GM23338 (cell line): ENCODE measurements around the gene AIF1L. TPM values are rescaled to one million over a fixed set of nuclear protein-coding genes. Genes with fewer than 3 reads are reported as not detected.

Source experiments
- ATAC-seq: fragments of 200-7000 bp; cut with Tn5 transposase; 3 replicates; pipeline ENCODE4 v1.9.1; 2020
- DNase-seq: peaks from one replicate; pipeline ENCODE4 v3.0.0-alpha.2; 2015; ENCODE audit warnings: low spot score
- H2AFZ ChIP-seq: fragments of 200-600 bp; sonication (generic); 2 replicates; pipeline ENCODE4 v1.8.0; 2016; ENCODE audit warnings: antibody characterized with exemption, mild to moderate bottlenecking, moderate library complexity
- H3F3A ChIP-seq: fragments of 200-600 bp; sonication (generic); replicated peaks from 2 replicates; pipeline ENCODE4 v1.8.0; 2017; ENCODE audit warnings: antibody characterized with exemption, mixed run types, low read depth
- H3K27ac ChIP-seq: fragments of 200-600 bp; sonication (generic); 2 replicates; pipeline ENCODE4 v1.6.1; 2016; ENCODE audit warnings: low read depth
- H3K27me3 ChIP-seq: fragments of 200-600 bp; sonication (generic); 2 replicates; pipeline ENCODE4 v1.8.0; 2016; ENCODE audit warnings: mild to moderate bottlenecking, mixed run types, moderate library complexity; ENCODE audit not compliant: insufficient read depth
- H3K36me3 ChIP-seq: fragments of 200-600 bp; sonication (generic); 2 replicates; pipeline ENCODE4 v1.8.0; 2016; ENCODE audit warnings: mild to moderate bottlenecking; ENCODE audit not compliant: insufficient read depth
- H3K4me1 ChIP-seq: fragments of 200-600 bp; sonication (generic); 2 replicates; pipeline ENCODE4 v1.8.0; 2016; ENCODE audit warnings: mild to moderate bottlenecking, moderate library complexity; ENCODE audit not compliant: insufficient read depth
- H3K4me2 ChIP-seq: fragments of 200-600 bp; sonication (generic); 2 replicates; pipeline ENCODE4 v1.7.1; 2017; ENCODE audit warnings: mixed run types
- H3K4me3 ChIP-seq: fragments of 200-600 bp; sonication (generic); 2 replicates; pipeline ENCODE4 v1.6.1; 2016; ENCODE audit warnings: mixed run types
- H3K79me2 ChIP-seq: fragments of 200-600 bp; sonication (generic); replicated peaks from 2 replicates; pipeline ENCODE4 v1.8.0; 2017; ENCODE audit warnings: mild to moderate bottlenecking; ENCODE audit not compliant: insufficient read depth
- H3K9me2 ChIP-seq: fragments of 200-600 bp; sonication (generic); 2 replicates; pipeline ENCODE4 v1.8.0; 2017; ENCODE audit not compliant: insufficient read depth
- H4K20me1 ChIP-seq: fragments of 200-600 bp; sonication (generic); replicated peaks from 2 replicates; pipeline ENCODE4 v1.8.0; 2017; ENCODE audit warnings: mild to moderate bottlenecking; ENCODE audit not compliant: insufficient read depth
- H3K27ac Mint-ChIP-seq: 2 replicates; pipeline ENCODE4 v1.8.0; 2020; ENCODE audit warnings: inconsistent platforms, mild to moderate bottlenecking, moderate library complexity, mixed read lengths
- H3K27me3 Mint-ChIP-seq: 3 replicates; pipeline ENCODE4 v1.8.0; 2022; ENCODE audit warnings: low read depth, mild to moderate bottlenecking, moderate library complexity, mixed read lengths, inconsistent platforms; ENCODE audit not compliant: insufficient read depth, poor library complexity
- H3K36me3 Mint-ChIP-seq: 3 replicates; pipeline ENCODE4 v1.8.0; 2021; ENCODE audit warnings: low read depth, mild to moderate bottlenecking, inconsistent platforms, moderate library complexity, mixed read lengths
- H3K4me1 Mint-ChIP-seq: 3 replicates; pipeline ENCODE4 v1.8.0; 2020; ENCODE audit warnings: mild to moderate bottlenecking, inconsistent platforms, mixed read lengths
- H3K4me3 Mint-ChIP-seq: 3 replicates; pipeline ENCODE4 v1.8.0; 2021; ENCODE audit warnings: moderate library complexity, mild to moderate bottlenecking, inconsistent platforms, mixed read lengths
- H3K9me3 Mint-ChIP-seq: 3 replicates; pipeline ENCODE4 v1.8.0; 2020; ENCODE audit warnings: moderate library complexity, mild to moderate bottlenecking, inconsistent platforms, mixed read lengths
- STAT1 ChIP-seq: IDR thresholded peaks from one replicate; pipeline ENCODE4 v1.6.1; 2016; ENCODE audit warnings: antibody characterized with exemption; ENCODE audit not compliant: unreplicated experiment
- polyA plus RNA-seq: library from polyadenylated mRNA; unstranded; fragments of >200 nt; fragmentation: Nextera tagmentation; extraction: Ambion mirVana; gene quantifications from 2 replicates; pipeline ENCODE4 v1.2.1, GENCODE V29; 2016
- total RNA-seq: library from RNA; depleted of rRNA; stranded (reverse); fragments of >200 nt; shearing (Covaris generic); gene quantifications from 2 replicates; pipeline ENCODE4 v1.2.3, GENCODE V29; 2014
- TF ChIP-seq, protein P1 (sequence below): fragments of 250-450 bp; sonication (Bioruptor Pico); IDR thresholded peaks from 2 replicates; pipeline ENCODE4 v1.5.0; 2020; ENCODE audit warnings: mild to moderate bottlenecking, moderate library complexity
- TF ChIP-seq, protein P2 (sequence below): IDR thresholded peaks from 2 replicates; pipeline ENCODE4 v1.6.1; 2016; ENCODE audit warnings: antibody characterized with exemption

Gene AIF1L
- total and polyA plus RNA-seq, 2 experiments from 2014 or later, result 76.4 to 87.8 TPM

DNA sequence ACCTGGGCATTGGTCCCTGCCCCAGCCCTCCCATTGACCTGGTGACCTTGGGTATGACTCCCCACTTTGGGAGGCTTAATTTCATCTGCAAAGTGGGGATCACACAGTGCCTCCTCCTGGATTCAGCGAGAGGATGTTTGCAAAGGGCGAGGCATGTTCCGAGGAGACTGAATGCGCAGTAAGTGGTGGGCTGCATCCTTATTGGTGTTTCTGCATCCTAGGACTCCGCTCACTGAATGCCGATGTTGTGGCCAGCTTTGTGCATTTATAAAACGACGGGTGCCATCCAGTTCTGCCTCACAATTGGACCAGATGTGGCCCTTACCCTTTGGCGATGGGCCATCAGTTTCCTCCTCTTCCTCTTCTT lies 23.5 kb upstream of the AIF1L start:
- Histone ChIP-seq H3K9me2 (no peaks in the 10 kb centered on the region), H3K79me2 (no peaks in the 10 kb centered on the region), H3K27ac (no peak overlapping the region), H2AFZ (no peak overlapping the region), H3K27me3 (no peaks in the 10 kb centered on the region), H3K4me3 (no peak overlapping the region), H3K4me1 (no peaks in the 10 kb centered on the region), H3K4me2 (no peak overlapping the region), H4K20me1 (peaks cover 6% of the 10 kb centered on the region; the same call in 1 of the 2 replicates), H3K36me3 (no peaks in the 10 kb centered on the region), H3F3A (no peaks in the 10 kb centered on the region)
- no peaks in the 10 kb centered on the region; the same call in 2 of the 3 replicates for H3K4me1 Mint-ChIP-seq
- TF ChIP-seq, protein P1, sequence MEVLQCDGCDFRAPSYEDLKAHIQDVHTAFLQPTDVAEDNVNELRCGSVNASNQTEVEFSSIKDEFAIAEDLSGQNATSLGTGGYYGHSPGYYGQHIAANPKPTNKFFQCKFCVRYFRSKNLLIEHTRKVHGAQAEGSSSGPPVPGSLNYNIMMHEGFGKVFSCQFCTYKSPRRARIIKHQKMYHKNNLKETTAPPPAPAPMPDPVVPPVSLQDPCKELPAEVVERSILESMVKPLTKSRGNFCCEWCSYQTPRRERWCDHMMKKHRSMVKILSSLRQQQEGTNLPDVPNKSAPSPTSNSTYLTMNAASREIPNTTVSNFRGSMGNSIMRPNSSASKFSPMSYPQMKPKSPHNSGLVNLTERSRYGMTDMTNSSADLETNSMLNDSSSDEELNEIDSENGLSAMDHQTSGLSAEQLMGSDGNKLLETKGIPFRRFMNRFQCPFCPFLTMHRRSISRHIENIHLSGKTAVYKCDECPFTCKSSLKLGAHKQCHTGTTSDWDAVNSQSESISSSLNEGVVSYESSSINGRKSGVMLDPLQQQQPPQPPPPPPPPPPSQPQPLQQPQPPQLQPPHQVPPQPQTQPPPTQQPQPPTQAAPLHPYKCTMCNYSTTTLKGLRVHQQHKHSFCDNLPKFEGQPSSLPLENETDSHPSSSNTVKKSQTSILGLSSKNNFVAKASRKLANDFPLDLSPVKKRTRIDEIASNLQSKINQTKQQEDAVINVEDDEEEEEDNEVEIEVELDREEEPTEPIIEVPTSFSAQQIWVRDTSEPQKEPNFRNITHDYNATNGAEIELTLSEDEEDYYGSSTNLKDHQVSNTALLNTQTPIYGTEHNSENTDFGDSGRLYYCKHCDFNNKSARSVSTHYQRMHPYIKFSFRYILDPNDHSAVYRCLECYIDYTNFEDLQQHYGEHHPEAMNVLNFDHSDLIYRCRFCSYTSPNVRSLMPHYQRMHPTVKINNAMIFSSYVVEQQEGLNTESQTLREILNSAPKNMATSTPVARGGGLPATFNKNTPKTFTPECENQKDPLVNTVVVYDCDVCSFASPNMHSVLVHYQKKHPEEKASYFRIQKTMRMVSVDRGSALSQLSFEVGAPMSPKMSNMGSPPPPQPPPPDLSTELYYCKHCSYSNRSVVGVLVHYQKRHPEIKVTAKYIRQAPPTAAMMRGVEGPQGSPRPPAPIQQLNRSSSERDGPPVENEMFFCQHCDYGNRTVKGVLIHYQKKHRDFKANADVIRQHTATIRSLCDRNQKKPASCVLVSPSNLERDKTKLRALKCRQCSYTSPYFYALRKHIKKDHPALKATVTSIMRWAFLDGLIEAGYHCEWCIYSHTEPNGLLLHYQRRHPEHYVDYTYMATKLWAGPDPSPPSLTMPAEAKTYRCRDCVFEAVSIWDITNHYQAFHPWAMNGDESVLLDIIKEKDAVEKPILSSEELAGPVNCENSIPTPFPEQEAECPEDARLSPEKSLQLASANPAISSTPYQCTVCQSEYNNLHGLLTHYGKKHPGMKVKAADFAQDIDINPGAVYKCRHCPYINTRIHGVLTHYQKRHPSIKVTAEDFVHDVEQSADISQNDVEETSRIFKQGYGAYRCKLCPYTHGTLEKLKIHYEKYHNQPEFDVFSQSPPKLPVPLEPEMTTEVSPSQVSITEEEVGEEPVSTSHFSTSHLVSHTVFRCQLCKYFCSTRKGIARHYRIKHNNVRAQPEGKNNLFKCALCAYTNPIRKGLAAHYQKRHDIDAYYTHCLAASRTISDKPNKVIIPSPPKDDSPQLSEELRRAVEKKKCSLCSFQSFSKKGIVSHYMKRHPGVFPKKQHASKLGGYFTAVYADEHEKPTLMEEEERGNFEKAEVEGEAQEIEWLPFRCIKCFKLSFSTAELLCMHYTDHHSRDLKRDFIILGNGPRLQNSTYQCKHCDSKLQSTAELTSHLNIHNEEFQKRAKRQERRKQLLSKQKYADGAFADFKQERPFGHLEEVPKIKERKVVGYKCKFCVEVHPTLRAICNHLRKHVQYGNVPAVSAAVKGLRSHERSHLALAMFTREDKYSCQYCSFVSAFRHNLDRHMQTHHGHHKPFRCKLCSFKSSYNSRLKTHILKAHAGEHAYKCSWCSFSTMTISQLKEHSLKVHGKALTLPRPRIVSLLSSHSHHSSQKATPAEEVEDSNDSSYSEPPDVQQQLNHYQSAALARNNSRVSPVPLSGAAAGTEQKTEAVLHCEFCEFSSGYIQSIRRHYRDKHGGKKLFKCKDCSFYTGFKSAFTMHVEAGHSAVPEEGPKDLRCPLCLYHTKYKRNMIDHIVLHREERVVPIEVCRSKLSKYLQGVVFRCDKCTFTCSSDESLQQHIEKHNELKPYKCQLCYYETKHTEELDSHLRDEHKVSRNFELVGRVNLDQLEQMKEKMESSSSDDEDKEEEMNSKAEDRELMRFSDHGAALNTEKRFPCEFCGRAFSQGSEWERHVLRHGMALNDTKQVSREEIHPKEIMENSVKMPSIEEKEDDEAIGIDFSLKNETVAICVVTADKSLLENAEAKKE (CRISPR knock-in tag), result no peak
- TF ChIP-seq, protein P2, sequence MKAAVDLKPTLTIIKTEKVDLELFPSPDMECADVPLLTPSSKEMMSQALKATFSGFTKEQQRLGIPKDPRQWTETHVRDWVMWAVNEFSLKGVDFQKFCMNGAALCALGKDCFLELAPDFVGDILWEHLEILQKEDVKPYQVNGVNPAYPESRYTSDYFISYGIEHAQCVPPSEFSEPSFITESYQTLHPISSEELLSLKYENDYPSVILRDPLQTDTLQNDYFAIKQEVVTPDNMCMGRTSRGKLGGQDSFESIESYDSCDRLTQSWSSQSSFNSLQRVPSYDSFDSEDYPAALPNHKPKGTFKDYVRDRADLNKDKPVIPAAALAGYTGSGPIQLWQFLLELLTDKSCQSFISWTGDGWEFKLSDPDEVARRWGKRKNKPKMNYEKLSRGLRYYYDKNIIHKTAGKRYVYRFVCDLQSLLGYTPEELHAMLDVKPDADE, result no peak
- DNase-seq, result no peak
- H3K27ac Mint-ChIP-seq, result no peak overlapping the region
- no peaks in the 10 kb centered on the region for H3K9me3 Mint-ChIP-seq
- no peak for ATAC-seq
- H3K4me3 Mint-ChIP-seq, result no peak overlapping the region
- H3K27me3 Mint-ChIP-seq, result peaks cover 14% of the 10 kb centered on the region
- no peaks in the 10 kb centered on the region for H3K36me3 Mint-ChIP-seq

DNA sequence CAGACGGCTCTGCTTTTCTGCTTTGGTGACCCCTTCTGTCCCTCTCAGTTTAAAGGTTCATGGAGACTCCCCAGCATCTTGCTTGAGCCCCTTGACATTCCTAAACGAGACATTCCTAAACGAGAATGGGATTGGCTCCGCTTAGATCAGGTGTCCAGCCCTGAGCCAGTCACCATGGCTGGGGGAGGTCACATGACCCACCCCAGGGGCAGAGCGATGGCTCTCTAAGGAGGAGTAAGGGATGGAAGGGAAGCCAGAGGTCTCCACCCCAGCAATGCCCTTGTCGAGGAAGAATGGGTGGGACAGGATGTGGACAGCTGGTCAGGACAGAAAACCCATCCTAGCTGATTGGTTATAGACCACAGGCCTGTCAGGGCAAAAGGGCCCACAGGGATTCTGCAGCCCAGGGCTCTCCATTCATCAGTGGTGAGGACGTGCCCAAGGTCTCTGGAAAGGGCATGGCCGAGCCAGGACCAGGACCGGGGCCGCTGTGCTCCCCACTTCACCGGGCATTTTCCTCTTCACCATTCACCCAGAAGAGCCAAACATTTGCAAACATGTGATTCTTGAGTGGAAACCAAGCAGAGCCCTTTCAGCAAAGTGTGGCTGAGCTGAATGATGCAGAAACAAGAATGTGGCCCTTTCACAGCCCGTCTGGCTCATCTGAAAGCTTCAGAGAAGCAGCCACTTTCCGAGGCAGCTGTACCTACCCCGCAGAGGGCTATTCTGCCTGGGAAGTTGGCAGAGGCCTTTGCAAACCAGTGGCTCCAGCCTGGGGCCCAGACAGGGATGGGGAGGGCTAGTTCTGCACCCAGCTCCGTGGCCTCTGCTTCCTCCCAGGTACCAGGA lies 19.8 kb upstream of the AIF1L start:
- Histone ChIP-seq H2AFZ (no peak overlapping the region), H3K27ac (no peak overlapping the region), H4K20me1 (peaks cover 6% of the 10 kb centered on the region; the same call in 1 of the 2 replicates), H3K4me3 (no peak overlapping the region), H3K4me1 (no peaks in the 10 kb centered on the region), H3F3A (no peaks in the 10 kb centered on the region), H3K79me2 (no peaks in the 10 kb centered on the region), H3K9me2 (no peaks in the 10 kb centered on the region), H3K27me3 (no peaks in the 10 kb centered on the region), H3K4me2 (no peak overlapping the region), H3K36me3 (no peaks in the 10 kb centered on the region)
- Mint-ChIP-seq H3K27me3 (peaks cover 15% of the 10 kb centered on the region), H3K36me3 (no peaks in the 10 kb centered on the region), H3K4me1 (no peaks in the 10 kb centered on the region; the same call in 2 of the 3 replicates), H3K27ac (no peak overlapping the region), H3K9me3 (no peaks in the 10 kb centered on the region), H3K4me3 (no peak overlapping the region)
- DNase-seq (no peak), ATAC-seq (peak; percentile 42; the same call in 2 of the 3 replicates)
- TF ChIP-seq, protein P1 (CRISPR knock-in tag), result no peak
- TF ChIP-seq STAT1, result no peak
